Germinal center (tissue), 1 donor: ENCODE data around the gene G3BP2.
A peak's percentile ranks its signal among the peaks of the same experiment; 100 is the strongest.

Experiments used
- DNase-seq: peaks from one replicate; pipeline ENCODE4 v3.0.0; 2012; ENCODE audit warnings: mixed read lengths, low spot score

G3BP2 gene

DNA sequence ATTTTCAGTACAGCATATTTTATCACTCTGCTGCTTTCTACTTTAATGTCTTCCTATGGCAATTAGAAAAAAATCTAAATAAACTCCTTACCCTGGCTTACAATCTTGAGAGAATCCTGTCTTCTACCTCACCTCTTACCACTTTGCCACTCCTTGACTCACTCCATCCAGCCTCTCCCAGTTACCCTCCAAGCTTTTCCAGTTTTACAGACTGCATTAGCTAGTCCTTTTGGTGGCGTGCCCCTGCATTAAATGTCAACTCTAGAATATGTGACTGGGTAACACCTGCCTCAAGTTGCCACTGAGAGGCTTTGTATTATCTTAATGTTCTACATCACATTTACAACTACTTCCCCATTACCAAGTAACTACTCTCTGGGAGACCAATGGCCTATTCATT, 35.4 kb downstream of the G3BP2 start:
- DNase-seq: no peak

DNA sequence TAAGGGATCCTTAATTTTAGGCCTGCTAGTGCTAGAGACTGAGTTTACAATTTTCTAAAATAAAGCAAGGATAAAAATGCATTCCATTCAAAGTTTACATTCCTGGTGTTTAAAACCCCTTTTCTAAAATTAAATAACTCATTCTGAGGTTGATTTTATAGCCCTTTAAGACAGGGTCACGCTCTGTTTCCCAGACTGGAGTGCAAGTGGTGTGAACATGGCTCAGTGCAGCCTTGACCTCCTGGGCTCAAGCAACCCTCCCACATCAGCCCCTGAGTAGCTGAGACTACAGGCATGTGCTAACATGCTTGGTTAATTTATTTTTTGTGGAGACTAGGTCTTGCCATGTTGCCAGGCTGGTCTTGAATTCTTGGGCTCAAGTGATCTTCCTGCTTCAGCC, 36.0 kb downstream of the G3BP2 start:
- no peak for DNase-seq

DNA sequence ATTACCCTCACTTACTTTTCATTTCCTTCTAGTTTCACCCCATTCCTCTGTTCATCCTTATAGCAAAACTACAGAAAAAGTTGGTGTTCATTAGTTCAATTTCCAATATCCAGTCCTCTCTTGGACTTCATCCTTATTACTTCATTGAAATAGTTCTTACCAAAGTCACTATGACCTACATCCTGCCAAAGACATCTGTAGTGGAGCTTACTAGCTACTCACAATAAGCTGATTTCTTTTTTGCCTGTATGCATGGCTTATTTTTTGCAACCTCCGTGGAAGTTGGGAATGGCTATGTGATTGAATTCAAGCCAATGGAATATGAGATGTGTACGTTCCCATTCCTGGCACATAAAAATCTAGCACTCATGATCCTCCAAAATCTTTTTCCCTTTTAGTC, 38.3 kb downstream of the G3BP2 start:
- DNase-seq: no peak

DNA sequence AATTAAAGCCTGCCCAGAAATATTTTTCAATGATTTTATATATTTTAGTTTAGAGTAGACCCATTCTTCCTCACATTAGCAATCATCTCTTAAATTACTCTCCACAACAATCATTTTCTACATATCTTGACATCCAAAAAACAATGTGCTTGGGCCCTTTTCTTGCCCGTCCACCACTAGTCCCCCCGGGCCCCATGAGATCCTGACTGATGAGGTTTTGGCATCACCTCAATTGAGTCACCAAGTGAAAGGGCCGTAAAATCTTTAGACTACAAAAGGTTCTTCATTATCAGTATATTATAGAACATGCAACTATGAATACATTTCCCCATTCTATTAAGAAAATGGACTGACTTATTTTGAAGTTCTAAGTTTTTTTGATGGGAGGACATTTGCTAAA, 38.9 kb downstream of the G3BP2 start:
- DNase-seq: no peak

DNA sequence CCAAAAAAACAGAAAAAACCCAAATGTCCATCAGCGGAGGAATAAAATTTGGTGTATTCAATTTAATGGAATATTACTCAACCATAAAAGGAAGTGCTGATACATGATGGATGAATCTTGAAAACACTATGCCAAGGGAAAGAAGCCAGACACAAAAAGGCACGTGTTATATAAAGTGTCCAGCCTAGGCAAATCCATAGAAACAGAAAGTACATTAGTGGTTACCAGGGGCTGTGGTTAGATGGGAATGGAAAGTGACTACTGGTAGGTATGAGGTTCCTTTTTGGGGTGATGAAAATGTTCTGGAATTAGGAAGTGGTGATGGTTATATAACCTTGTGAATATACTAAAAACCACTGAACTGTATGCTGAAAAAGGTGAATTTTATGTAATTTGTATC, 39.4 kb downstream of the G3BP2 start:
- DNase-seq: no peak

DNA sequence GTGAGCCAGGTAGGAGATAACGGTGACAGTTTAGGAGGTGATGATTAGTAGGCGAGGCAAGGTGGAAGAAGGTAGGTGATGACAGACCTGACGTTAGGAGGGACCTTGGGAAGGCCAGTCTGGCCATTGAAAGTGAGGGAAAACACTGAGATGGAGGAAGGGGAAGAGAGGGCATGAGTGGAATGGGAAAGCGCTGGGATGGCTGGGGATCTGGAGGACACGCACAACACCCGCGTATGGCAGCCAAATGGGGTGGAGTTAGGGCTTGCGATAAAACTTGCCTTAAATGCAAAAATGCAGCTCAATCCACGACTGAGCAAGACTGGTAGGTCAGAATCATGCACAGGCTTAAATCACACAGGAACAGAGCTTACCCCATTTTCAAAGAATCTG, 42.3 kb downstream of the G3BP2 start:
- DNase-seq: no peak

DNA sequence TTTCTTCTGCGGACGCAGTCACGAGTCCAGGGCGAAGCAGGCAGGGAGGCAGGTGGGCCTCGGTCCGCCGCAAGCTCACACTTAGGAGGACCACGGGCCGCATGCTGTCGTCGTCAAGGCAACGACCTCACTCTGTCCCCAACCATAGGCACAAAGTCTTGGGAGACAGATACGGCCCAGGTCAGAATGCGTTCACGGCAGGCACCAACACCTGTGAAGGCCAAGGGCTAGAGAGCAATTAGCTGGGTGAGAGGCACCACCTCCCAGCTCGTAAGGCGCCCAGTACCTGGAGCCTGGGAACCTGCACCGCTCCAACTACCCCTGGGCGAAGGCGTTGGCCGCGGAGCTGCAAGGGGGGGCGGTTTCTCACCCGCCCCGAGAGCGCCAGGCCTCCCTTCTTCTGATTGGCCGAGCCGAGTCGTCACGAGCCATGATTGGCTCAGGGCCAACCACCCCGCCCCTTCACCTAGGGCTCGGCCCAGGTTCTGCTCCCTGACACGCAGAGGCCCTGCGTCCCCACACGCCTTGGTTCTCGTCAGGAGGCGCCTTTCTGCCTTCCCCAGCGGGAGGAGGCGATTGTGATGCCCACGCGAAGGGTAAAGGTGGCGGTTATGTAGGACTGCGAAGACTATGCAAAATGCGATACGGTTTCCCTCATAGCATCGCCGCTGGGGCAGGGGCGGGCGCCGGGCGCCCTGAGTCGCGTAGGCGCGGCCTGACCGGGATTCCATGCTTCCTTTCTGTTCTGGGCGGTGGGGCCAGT, 42.9 kb downstream of the G3BP2 start, which contains the start of gene CDKL2:
Gene CDKL2 (minus strand): TSS at position 355 of the 763 bp plus-strand sequence. CDS start 4,540 bp downstream, outside the sequence.
- peak; percentile 97 for DNase-seq

DNA sequence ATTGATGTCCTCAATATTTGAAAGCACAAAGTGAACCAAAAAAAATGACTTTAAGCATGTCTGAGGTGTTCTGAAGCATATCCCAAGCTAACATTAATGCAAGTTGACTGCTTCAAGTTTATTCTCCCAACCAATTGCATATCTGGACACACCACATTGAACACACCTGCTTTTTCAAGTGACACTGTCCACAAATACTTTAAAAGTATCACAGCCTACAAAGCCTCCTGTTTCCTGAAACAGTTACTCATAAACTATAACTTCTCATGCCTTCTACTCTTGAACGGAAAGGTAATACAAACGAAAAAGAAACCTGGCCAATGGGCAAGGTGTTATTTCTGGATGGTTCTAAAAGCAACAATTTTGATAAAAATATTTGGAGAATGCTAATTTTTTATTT, 44.0 kb downstream of the G3BP2 start:
- DNase-seq: no peak

DNA sequence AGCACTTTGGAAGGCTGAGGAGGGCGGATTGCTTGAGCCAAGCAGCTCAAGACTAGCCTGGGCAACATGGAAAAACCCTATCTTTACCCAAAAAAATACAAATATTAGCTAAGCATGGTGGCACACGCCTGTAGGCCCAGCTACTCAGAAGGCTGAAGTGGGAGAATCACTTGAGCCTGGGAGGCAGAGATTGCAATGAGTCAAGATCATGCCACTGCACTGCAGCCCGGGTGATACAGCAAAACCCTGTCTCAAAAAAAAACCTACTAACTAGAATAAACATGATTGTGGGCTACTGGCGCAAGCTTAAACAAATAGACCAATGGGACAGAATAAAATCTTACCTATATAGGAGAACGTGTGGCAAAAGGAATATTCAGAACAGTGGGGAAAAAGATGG, 50.2 kb downstream of the G3BP2 start:
- DNase-seq: no peak

DNA sequence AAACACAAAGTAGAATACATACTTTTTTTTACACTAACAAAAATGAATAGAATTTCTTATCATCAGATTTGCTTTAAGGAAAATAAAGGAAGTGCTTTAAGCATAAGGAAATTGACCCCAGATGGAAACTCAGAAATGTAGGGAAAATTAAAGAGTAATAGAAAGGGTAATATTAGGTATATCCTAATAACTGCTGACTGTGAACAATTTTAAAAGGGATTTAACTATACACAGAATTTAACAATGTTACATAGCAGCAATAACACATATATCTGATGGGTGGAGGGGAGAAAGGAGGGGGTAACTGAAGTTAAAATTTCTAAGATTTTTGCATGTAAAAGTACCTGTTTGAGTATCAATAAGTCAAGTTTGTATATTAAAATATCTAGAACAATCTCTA, 51.5 kb downstream of the G3BP2 start:
- no peak for DNase-seq

DNA sequence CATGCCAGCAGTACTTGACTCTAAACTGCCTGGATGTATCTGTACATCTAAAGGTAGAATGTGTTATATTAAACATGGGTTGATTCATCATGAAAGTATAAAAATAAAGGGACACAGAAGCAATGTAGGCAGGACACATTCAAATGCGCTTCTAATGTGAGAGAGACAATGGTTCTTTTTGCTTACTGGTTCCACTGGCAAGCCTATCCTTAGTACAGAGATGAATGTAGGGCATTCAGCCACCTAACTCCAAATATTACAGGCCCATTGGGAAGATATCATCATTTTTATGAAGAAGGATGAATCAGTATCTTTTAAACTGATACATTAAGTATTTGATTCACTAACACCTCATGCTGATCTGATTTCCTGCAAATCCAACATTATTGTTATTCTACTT, 60.9 kb downstream of the G3BP2 start:
- no peak for DNase-seq

DNA sequence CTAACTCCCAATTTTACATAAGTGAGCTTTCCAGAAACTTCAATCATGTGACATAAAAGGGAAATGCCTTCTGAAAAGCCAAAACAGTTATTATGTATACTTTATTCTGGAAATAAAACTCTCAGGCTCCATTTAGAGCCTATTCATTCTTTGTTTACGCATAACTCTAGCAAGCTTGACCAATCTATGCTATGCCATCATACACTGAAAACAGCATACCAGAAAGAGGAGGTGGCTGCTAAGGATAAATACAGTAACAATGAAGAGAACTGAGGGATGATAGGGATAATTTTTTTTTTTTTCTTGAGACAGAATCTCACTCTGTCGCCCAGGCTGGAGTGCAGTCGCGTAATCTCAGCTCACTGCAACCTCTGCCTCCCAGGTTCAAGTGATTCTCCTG, 67.3 kb downstream of the G3BP2 start:
- DNase-seq: no peak

DNA sequence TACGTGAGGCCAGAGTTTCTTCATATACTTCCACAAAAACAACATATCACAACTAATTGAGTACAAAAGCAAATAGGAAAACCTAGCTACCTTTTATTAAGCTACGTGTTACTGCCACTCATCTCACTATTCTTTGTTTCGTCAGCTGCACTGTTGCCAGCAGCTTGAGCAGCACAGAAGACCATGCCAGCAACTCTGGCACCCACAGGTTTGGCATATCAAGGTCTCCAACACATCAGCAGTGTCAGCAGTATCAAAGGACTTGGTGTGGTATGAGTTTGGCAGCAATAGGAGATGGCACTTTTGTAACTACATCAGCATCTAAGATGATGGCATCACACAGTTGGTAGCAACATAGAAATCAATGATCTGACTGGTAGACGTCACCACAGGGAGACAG, 73.6 kb downstream of the G3BP2 start:
- DNase-seq: no peak

DNA sequence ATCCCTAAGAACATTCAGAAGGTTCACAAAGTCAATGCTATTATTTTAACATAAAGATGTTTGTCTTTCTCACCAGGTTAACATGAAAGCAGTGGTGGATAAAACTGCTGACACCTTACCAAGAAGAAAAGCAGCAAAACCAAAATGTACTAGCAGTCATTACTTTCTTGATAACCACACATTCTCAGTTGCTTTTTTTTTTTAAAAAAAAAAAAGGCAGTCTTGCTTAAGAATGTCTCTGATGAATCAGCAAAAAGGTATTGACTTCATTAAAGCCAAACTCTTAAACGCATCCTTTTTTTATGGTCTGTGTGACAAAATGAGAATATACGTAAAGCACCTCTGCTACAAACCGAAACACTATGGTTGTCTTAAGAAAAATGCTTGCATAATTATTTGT, 74.8 kb downstream of the G3BP2 start:
- no peak for DNase-seq

DNA sequence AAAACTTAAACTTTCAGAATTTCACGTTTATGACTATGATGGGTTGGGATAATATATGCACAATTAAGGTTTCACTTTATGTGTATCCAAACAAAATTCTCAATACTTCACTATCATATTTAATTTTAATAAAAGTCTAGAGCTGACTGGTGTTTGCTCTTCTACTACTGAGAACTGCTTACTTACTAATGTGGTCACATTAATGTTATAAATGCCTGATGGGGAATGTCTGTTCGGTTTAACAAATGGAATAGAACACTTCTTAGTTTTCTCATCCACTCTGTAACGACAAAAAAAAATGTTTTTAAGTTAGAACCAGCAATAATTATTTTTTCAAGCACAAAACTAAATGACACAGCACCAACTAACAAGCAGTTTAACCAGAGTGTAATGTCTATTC, 77.2 kb downstream of the G3BP2 start:
- no peak for DNase-seq

DNA sequence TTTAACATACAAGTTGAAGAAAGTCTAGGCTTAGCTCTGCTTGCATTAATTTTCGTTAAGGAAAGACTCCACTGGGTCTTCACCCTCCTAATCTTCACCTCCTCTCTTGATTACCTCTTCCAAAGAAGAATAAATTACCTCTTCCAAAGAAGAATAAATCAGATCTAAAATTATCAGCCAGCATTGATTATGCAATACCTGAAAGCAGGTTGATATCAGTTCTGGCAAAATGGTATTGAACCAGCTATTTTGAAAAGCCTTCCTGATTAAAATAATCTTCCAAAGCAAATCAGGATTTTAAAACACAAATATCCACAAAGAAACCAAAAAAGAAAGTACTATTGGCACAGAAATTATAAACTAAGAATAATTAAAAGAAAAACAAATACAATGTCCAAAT, 79.8 kb downstream of the G3BP2 start:
- no peak for DNase-seq
